NT2/D1 (cell line): ENCODE results near the gene TRH.

ENCODE experiments used
- SUZ12 ChIP-seq: IDR thresholded peaks from 2 replicates; pipeline ENCODE4 v1.6.1; 2011; ENCODE audit not compliant: insufficient read length, insufficient read depth; ENCODE audit errors: extremely low read depth
- YY1 ChIP-seq: IDR thresholded peaks from 2 replicates; pipeline ENCODE4 v1.6.1; 2011; ENCODE audit not compliant: insufficient read length, insufficient read depth
- ZNF274 ChIP-seq: IDR thresholded peaks from 2 replicates; pipeline ENCODE4 v1.6.1; 2011; ENCODE audit warnings: mild to moderate bottlenecking, low read depth, low read length

GRCh38 chr3:129974833-129975704, 549 bp downstream of the TRH start:
- TF ChIP-seq SUZ12 (peak; percentile 96), YY1 (no peak), ZNF274 (no peak)
